H1 (cell line): ENCODE measurements around the gene BBX. TPM values are rescaled to one million over a fixed set of nuclear protein-coding genes. Genes with fewer than 3 reads are reported as not detected.

Source experiments
- CTCF ChIA-PET: fragments of 300-600 bp; sonication (Branson Sonifier 250); formaldehyde crosslinking; loops from one replicate; lab custom pipeline; 2021; ENCODE audit not compliant: partially characterized antibody; lab: Charles Lee
- POLR2A ChIA-PET: fragments of 300-600 bp; sonication (Branson Sonifier 250); formaldehyde crosslinking; loops from one replicate; lab custom pipeline; 2021; ENCODE audit warnings: inconsistent platforms; ENCODE audit not compliant: partially characterized antibody; lab: Charles Lee
- DNase-seq, 2 experiments: peaks; one replicate each; pipeline versions ENCODE4 v3.0.0 to v3.0.0-alpha.2; 2010 to 2022; ENCODE audit warnings: low spot score in 2 of 2, low read depth in 1 of 2, mixed read lengths in 1 of 2
- FAIRE-seq: peaks from 2 replicates; lab custom pipeline; 2011; peaks lifted over from hg19 to GRCh38; lab: Jason Lieb, UNC
- H2AFZ ChIP-seq: 2 replicates; pipeline ENCODE4 v1.8.1; 2012; ENCODE audit warnings: low read length, inconsistent platforms
- H2AK5ac ChIP-seq: 2 replicates; pipeline ENCODE4 v1.6.1; 2013; ENCODE audit warnings: low read depth, low read length
- H2BK120ac ChIP-seq: replicated peaks from 2 replicates; pipeline ENCODE3; 2013; ENCODE audit warnings: low read depth, low read length, inconsistent platforms
- H2BK12ac ChIP-seq: 2 replicates; pipeline ENCODE4 v1.6.1; 2013; ENCODE audit warnings: low read depth, low read length
- H2BK15ac ChIP-seq: 2 replicates; pipeline ENCODE4 v1.6.1; 2013; ENCODE audit warnings: low read length
- H2BK20ac ChIP-seq: 2 replicates; pipeline ENCODE4 v1.6.1; 2013; ENCODE audit warnings: low read length
- H2BK5ac ChIP-seq: 2 replicates; pipeline ENCODE4 v1.6.1; 2013; ENCODE audit warnings: low read depth, low read length
- H3K14ac ChIP-seq: 2 replicates; pipeline ENCODE4 v1.6.1; 2013; ENCODE audit warnings: inconsistent platforms; ENCODE audit not compliant: insufficient read length
- H3K18ac ChIP-seq: 2 replicates; pipeline ENCODE4 v1.6.1; 2013; ENCODE audit warnings: low read length; ENCODE audit errors: extremely low read depth
- H3K23ac ChIP-seq: 2 replicates; pipeline ENCODE4 v1.6.1; 2013; ENCODE audit warnings: inconsistent platforms; ENCODE audit not compliant: insufficient read length
- H3K23me2 ChIP-seq: 2 replicates; pipeline ENCODE4 v1.6.1; 2013; ENCODE audit warnings: low read depth, low read length
- H3K27ac ChIP-seq: 2 replicates; pipeline ENCODE4 v1.6.1; 2011; ENCODE audit warnings: low read depth, low read length, inconsistent platforms
- H3K27me3 ChIP-seq, 4 experiments: replicated peaks in 1 of 4; 1 replicate in 1 of 4; 2 replicates in 3 of 4; pipeline versions ENCODE4 v1.6.1 to v1.8.1; 2011 to 2013; ENCODE audit warnings: low read length in 3 of 4, mild to moderate bottlenecking in 3 of 4, inconsistent platforms in 2 of 4, mixed read lengths in 2 of 4, moderate library complexity in 1 of 4; ENCODE audit not compliant: control insufficient read depth in 3 of 4, insufficient read depth in 3 of 4; ENCODE audit errors: extremely low read depth in 1 of 4
- H3K36me3 ChIP-seq, 4 experiments: 2 replicates each; pipeline versions ENCODE4 v1.6.1 to v1.8.1; 2011 to 2013; ENCODE audit warnings: mild to moderate bottlenecking in 4 of 4, low read length in 3 of 4, moderate library complexity in 2 of 4, control low read depth in 1 of 4, inconsistent platforms in 1 of 4; ENCODE audit not compliant: insufficient read depth in 4 of 4, control insufficient read depth in 2 of 4
- H3K4ac ChIP-seq: replicated peaks from 2 replicates; pipeline ENCODE3; 2013; ENCODE audit warnings: low read length, low read depth, mixed read lengths, inconsistent platforms; ENCODE audit not compliant: insufficient read length
- H3K4me1 ChIP-seq, 4 experiments: replicated peaks in 1 of 4; 1 replicate in 1 of 4; 2 replicates in 3 of 4; pipeline versions ENCODE4 v1.6.1 to v1.8.1; 2011 to 2013; ENCODE audit warnings: low read length in 3 of 4, inconsistent platforms in 2 of 4, mixed read lengths in 1 of 4; ENCODE audit not compliant: insufficient read depth in 4 of 4, control insufficient read depth in 3 of 4
- H3K4me2 ChIP-seq, 2 experiments: 2 replicates each; pipeline versions ENCODE4 v1.6.1 to v1.8.1; 2011 to 2013; ENCODE audit warnings: low read depth in 2 of 2, low read length in 2 of 2, control low read depth in 1 of 2, inconsistent platforms in 1 of 2, mild to moderate bottlenecking in 1 of 2; ENCODE audit not compliant: insufficient read depth in 1 of 2
- H3K4me3 ChIP-seq, 4 experiments: fragments of 200-600, 300-600 bp in 1 of 4; sonication (generic), shearing (Covaris generic), sonication (Bioruptor Twin) in 1 of 4; 2 replicates each; pipeline versions ENCODE4 v1.5.1 to v1.8.1; 2011 to 2016; ENCODE audit warnings: low read length in 4 of 4, low read depth in 3 of 4, control low read depth in 2 of 4, inconsistent platforms in 2 of 4, mild to moderate bottlenecking in 2 of 4, mixed read lengths in 1 of 4, moderate library complexity in 1 of 4; ENCODE audit not compliant: insufficient read depth in 2 of 4; ENCODE audit errors: extremely low read depth in 1 of 4
- H3K56ac ChIP-seq: replicated peaks from 2 replicates; pipeline ENCODE3; 2013; ENCODE audit warnings: low read depth, mild to moderate bottlenecking, mixed read lengths, low read length, inconsistent platforms; ENCODE audit not compliant: insufficient read length
- H3K79me1 ChIP-seq: 2 replicates; pipeline ENCODE4 v1.6.1; 2013; ENCODE audit warnings: low read depth, low read length, control low read depth
- H3K79me2 ChIP-seq, 2 experiments: 2 replicates each; pipeline versions ENCODE4 v1.6.1 to v1.8.1; 2012 to 2013; ENCODE audit warnings: low read length in 2 of 2, mild to moderate bottlenecking in 2 of 2, inconsistent platforms in 1 of 2; ENCODE audit not compliant: insufficient read depth in 2 of 2, control insufficient read depth in 1 of 2
- H3K9ac ChIP-seq, 4 experiments: replicated peaks in 1 of 4; 1 replicate in 1 of 4; 2 replicates in 3 of 4; pipeline versions ENCODE4 v1.6.1 to v1.8.1; 2011 to 2013; ENCODE audit warnings: low read depth in 3 of 4, low read length in 3 of 4, control low read depth in 2 of 4, mild to moderate bottlenecking in 2 of 4, moderate library complexity in 2 of 4, inconsistent platforms in 1 of 4; ENCODE audit errors: extremely low read depth in 1 of 4
- H3K9me3 ChIP-seq, 2 experiments: 2 replicates each; pipeline versions ENCODE4 v1.6.1 to v1.8.1; 2012 to 2013; ENCODE audit warnings: mild to moderate bottlenecking in 2 of 2, moderate library complexity in 2 of 2, control low read depth in 1 of 2, inconsistent platforms in 1 of 2, low read depth in 1 of 2, low read length in 1 of 2, mixed read lengths in 1 of 2; ENCODE audit not compliant: insufficient read depth in 2 of 2
- H4K20me1 ChIP-seq, 2 experiments: replicated peaks in 1 of 2; 2 replicates each; pipeline versions ENCODE3 to v1.8.1; 2011 to 2013; ENCODE audit warnings: inconsistent platforms in 2 of 2, low read length in 2 of 2, mild to moderate bottlenecking in 1 of 2; ENCODE audit not compliant: insufficient read depth in 2 of 2, control insufficient read depth in 1 of 2
- H4K5ac ChIP-seq: 2 replicates; pipeline ENCODE4 v1.6.1; 2013; ENCODE audit warnings: low read length, low read depth, mixed read lengths, inconsistent platforms; ENCODE audit not compliant: insufficient read length
- H4K8ac ChIP-seq: 2 replicates; pipeline ENCODE4 v1.8.0; 2013; ENCODE audit warnings: mild to moderate bottlenecking, moderate library complexity, low read length, inconsistent platforms; ENCODE audit not compliant: insufficient read depth; ENCODE audit errors: extremely low read depth
- H4K91ac ChIP-seq: replicated peaks from 2 replicates; pipeline ENCODE3; 2013; ENCODE audit warnings: low read length, mixed read lengths, inconsistent platforms; ENCODE audit not compliant: insufficient read length
- BCL11A ChIP-seq, 2 experiments: IDR thresholded peaks; one replicate each; pipeline ENCODE4 v1.6.1; 2011; ENCODE audit warnings: low read depth in 2 of 2, low read length in 2 of 2, mild to moderate bottlenecking in 2 of 2
- E2F6 ChIP-seq: IDR thresholded peaks from 2 replicates; pipeline ENCODE4 v1.6.1; 2012; ENCODE audit warnings: inconsistent platforms
- HDAC6 ChIP-seq: IDR thresholded peaks from one replicate; pipeline ENCODE4 v1.7.1; 2012; ENCODE audit warnings: low read depth, mild to moderate bottlenecking, inconsistent platforms, low read length, moderate library complexity
- JUND ChIP-seq: IDR thresholded peaks from 2 replicates; pipeline ENCODE4 v1.6.1; 2011; ENCODE audit warnings: mild to moderate bottlenecking, improper control_type of control experiment, low read length
- KDM1A ChIP-seq: fragments of 200-600, 300-600 bp; sonication (generic); IDR thresholded peaks from 2 replicates; pipeline ENCODE4 v1.7.1; 2016; ENCODE audit warnings: mild to moderate bottlenecking, low read length, borderline replicate concordance
- KDM5A ChIP-seq: fragments of 200-600 bp; IDR thresholded peaks from 2 replicates; pipeline ENCODE4 v1.7.1; 2012; ENCODE audit warnings: mild to moderate bottlenecking, low read length, inconsistent platforms, mixed read lengths
- NANOG ChIP-seq: IDR thresholded peaks from 2 replicates; pipeline ENCODE4 v1.6.1; 2011; ENCODE audit warnings: low read length, low read depth, mild to moderate bottlenecking, inconsistent platforms; ENCODE audit not compliant: insufficient read depth, poor library complexity, severe bottlenecking
- NRF1 ChIP-seq: IDR thresholded peaks from 2 replicates; pipeline ENCODE4 v1.6.1; 2011; ENCODE audit warnings: mild to moderate bottlenecking, low read depth, low read length, improper control_type of control experiment
- SIRT6 ChIP-seq: IDR thresholded peaks from one replicate; pipeline ENCODE4 v1.7.1; 2012; ENCODE audit warnings: low read length, inconsistent platforms
- SRF ChIP-seq: IDR thresholded peaks from 2 replicates; pipeline ENCODE4 v1.6.1; 2011; ENCODE audit warnings: mild to moderate bottlenecking, low read depth, low read length, moderate library complexity
- SUZ12 ChIP-seq: fragments of 200-600 bp; sonication (generic); IDR thresholded peaks from 2 replicates; pipeline ENCODE4 v1.6.1; 2012; ENCODE audit warnings: mild to moderate bottlenecking, inconsistent platforms, low read length, moderate library complexity, mixed read lengths
- WGBS, 2 experiments: shearing (Covaris generic) in 1 of 2; methylation state at CpG; one replicate each; pipeline versions ENCODE4 v1.1.6 to v1.1.7; 2013 to 2015; ENCODE audit warnings: low lambda C conversion rate in 2 of 2, mixed read lengths in 2 of 2, inconsistent platforms in 1 of 2, low coverage in 1 of 2, missing lambda C conversion rate in 1 of 2; ENCODE audit not compliant: insufficient replicate concordance in 2 of 2, insufficient coverage in 1 of 2, insufficient read length in 1 of 2; ENCODE audit errors: extremely low coverage in 1 of 2, missing lambda C conversion rate in 1 of 2; 5-methylcytosine and 5-hydroxymethylcytosine counted together
- polyA plus RNA-seq, 7 experiments: library from polyadenylated mRNA; depleted of rRNA in 3 of 7; stranded (reverse) in 5 of 7; unstranded in 2 of 7; fragments of >200 nt in 5 of 7; fragments of 200-250 nt in 2 of 7; gene quantifications; 1 replicate in 5 of 7; 2 replicates in 1 of 7; 4 replicates in 1 of 7; pipeline versions ENCODE4 v1.2.1 to v1.2.3, GENCODE V29; 2011 to 2013; ENCODE audit warnings: missing spikeins in 2 of 7, mixed read lengths in 2 of 7
- total RNA-seq: library from RNA; stranded (reverse); fragmentation: NEBNext Ultra II Directional; extraction: Animal tissue kit (Norgen Biotek cat#: 25700); gene quantifications from 2 replicates; pipeline ENCODE4 v1.2.1, GENCODE V29; 2021

Gene BBX
- total and polyA plus RNA-seq, 2 of the 8 experiments (the other 6 are each of a cell fraction or from before 2014, with no cell fraction given) = 11.0 to 42.5 TPM

- H3K36me3 ChIP-seq = no peaks in the 10 kb centered on the region
- no peak overlapping the region for H3K4me2 ChIP-seq
- no peak overlapping the region for H4K91ac ChIP-seq
- ChIA-PET CTCF (interaction anchor here (1.0 to 1.7 kb wide), 4 partner anchors 24 to 123 kb away, joined by 3 to 5 read pairs (median 4); no protein-coding TSS in a partner anchor), POLR2A (interaction anchor here (1.0 kb wide), 1 partner anchor 11 kb away, joined by 3 read pairs; no protein-coding TSS in a partner anchor)
- H4K5ac ChIP-seq = no peak overlapping the region
- H3K79me2 ChIP-seq = peaks cover 0 to 16% of the 10 kb centered on the region in 2 experiments; a peak in 2 of 4 replicates
- no peaks in the 10 kb centered on the region for H3K23me2 ChIP-seq
- no peak overlapping the region for H3K4me3 ChIP-seq
- FAIRE-seq (no peak), DNase-seq (no peak)
- no peaks in the 10 kb centered on the region for H3K27me3 ChIP-seq
- H4K8ac ChIP-seq = no peak overlapping the region
- no peak overlapping the region for H2BK15ac ChIP-seq
- no peak overlapping the region for H3K4ac ChIP-seq
- H3K9me3 ChIP-seq = no peaks in the 10 kb centered on the region
- no peak overlapping the region for H3K18ac ChIP-seq
- no peak overlapping the region for H3K23ac ChIP-seq
- H4K20me1 ChIP-seq = no peaks in the 10 kb centered on the region
- no peak overlapping the region for H3K9ac ChIP-seq
- no peak overlapping the region for H2BK120ac ChIP-seq
- TF ChIP-seq NANOG (no peak), NRF1 (no peak), SUZ12 (no peak), JUND (no peak), SIRT6 (no peak), BCL11A (IDR thresholded peaks at IDR 0.05; ENCODE audit: low read depth in 2 of 2, low read length in 2 of 2) (no peak), KDM1A (no peak), E2F6 (no peak), KDM5A (no peak), SRF (no peak), HDAC6 (no peak)
- H2AFZ ChIP-seq = no peak overlapping the region
- WGBS, 2 experiments = 92% methylated on average over 2 of the region's 2 CpGs; no CpG with 5 or more reads in 1 of the 2 experiments
- no peak overlapping the region for H2BK5ac ChIP-seq
- no peaks in the 10 kb centered on the region; the same call in 1 of the 2 replicates for H3K79me1 ChIP-seq
- no peak overlapping the region for H2BK12ac ChIP-seq
- no peak overlapping the region for H2BK20ac ChIP-seq
- no peak overlapping the region for H3K27ac ChIP-seq
- H3K56ac ChIP-seq = no peak overlapping the region
- no peak overlapping the region for H2AK5ac ChIP-seq
- H3K4me1 ChIP-seq = 0 out of 7 replicates have a peak, but pooled peaks cover 0 to 2% (median 0%) of the 10 kb centered on the region in 4 experiments
- no peak overlapping the region for H3K14ac ChIP-seq
Observed at GRCh38 chr3:107701299-107701698, 178.5 kb downstream of the BBX start.
